ENCODE results near the gene COX6B1. TPM values are rescaled to one million over a fixed set of nuclear protein-coding genes. Genes with fewer than 3 reads are reported as not detected.

Gene COX6B1
- total RNA-seq, 1 experiment from 2014 or later, result 496 TPM

- Histone ChIP-seq H3K4me1 (ENCODE audit: control insufficient read depth in 1 of 2, insufficient read depth in 2 of 2, low read length in 2 of 2) (peaks cover 0 to 10% of the 10 kb centered on the region in 2 experiments; a peak in 2 of 4 replicates), H3K9ac (ENCODE audit: low read length) (no peak overlapping the region), H2AFZ (ENCODE audit: low read depth, low read length, poor library complexity, severe bottlenecking) (no peak overlapping the region), H4K20me1 (ENCODE audit: insufficient read depth) (no peaks in the 10 kb centered on the region), H3K79me2 (ENCODE audit: insufficient read depth, low read length) (no peaks in the 10 kb centered on the region), H3K36me3 (ENCODE audit: control insufficient read depth in 1 of 2, insufficient read depth in 2 of 2, low read length in 2 of 2) (no peaks in the 10 kb centered on the region), H3K4me2 (ENCODE audit: low read length) (no peak overlapping the region), H3K9me3 (ENCODE audit: control insufficient read depth in 1 of 2, insufficient read depth in 1 of 2, low read depth in 1 of 2, low read length in 2 of 2) (no peaks in the 10 kb centered on the region), H3K4me3 (replicated peaks in 1 of 2; ENCODE audit: low read depth in 1 of 2, low read length in 2 of 2) (no peak overlapping the region), H3K27ac (ENCODE audit: low read depth, low read length) (no peak overlapping the region), H3K27me3 (ENCODE audit: insufficient read depth, low read length) (no peaks in the 10 kb centered on the region), H3K9me2 (ENCODE audit: insufficient read depth) (no peaks in the 10 kb centered on the region)
- no TSS peak for BruUV-seq (replicated peaks)
- ATAC-seq (no peak), DNase-seq (ENCODE audit: low read depth, low spot score) (no peak)
- ChIA-PET CTCF (interaction anchor here (0.6 to 2.2 kb wide), 3 partner anchors 9 to 347 kb away, joined by 4 to 10 read pairs (median 5); no protein-coding TSS in a partner anchor), RAD21 (ENCODE audit: low non-redundant PET in 1 of 2, low total read pairs in 2 of 2, uncharacterized antibody in 2 of 2, unreplicated experiment in 2 of 2) (no interaction called here), POLR2A (interaction anchor here (1.3 kb wide), 1 partner anchor 55 kb away, joined by 4 read pairs; the partner anchor contains the start of gene COX6B1)
- intact Hi-C loops (cut with micrococcal nuclease), result no loop called here
- TF ChIP-seq JUND (IDR thresholded peaks at IDR 0.05), result no peak
These were observed 55.2 kb downstream of the COX6B1 start for GRCh38 chr19:35703343-35703742.

- Histone ChIP-seq H3K9ac (ENCODE audit: low read length) (no peak within 1 kb of the TSS), H4K20me1 (ENCODE audit: insufficient read depth) (no peaks in the 10 kb centered on the region), H3K9me2 (ENCODE audit: insufficient read depth) (no peaks in the 10 kb centered on the region), H3K9me3 (ENCODE audit: control insufficient read depth in 1 of 2, insufficient read depth in 1 of 2, low read depth in 1 of 2, low read length in 2 of 2) (no peaks in the 10 kb centered on the region), H3K4me1 (ENCODE audit: control insufficient read depth in 1 of 2, insufficient read depth in 2 of 2, low read length in 2 of 2) (peaks cover 0 to 10% of the 10 kb centered on the region in 2 experiments; a peak in 2 of 4 replicates), H3K4me2 (ENCODE audit: low read length) (no peak within 1 kb of the TSS), H3K79me2 (ENCODE audit: insufficient read depth, low read length) (no peaks in the 10 kb centered on the region), H3K36me3 (ENCODE audit: control insufficient read depth in 1 of 2, insufficient read depth in 2 of 2, low read length in 2 of 2) (no peaks in the 10 kb centered on the region), H3K4me3 (replicated peaks in 1 of 2; ENCODE audit: low read depth in 1 of 2, low read length in 2 of 2) (no peak within 1 kb of the TSS), H2AFZ (ENCODE audit: low read depth, low read length, poor library complexity, severe bottlenecking) (no peak within 1 kb of the TSS), H3K27me3 (ENCODE audit: insufficient read depth, low read length) (no peaks in the 10 kb centered on the region), H3K27ac (ENCODE audit: low read depth, low read length) (no peak within 1 kb of the TSS)
- RAD21 ChIA-PET (ENCODE audit: low non-redundant PET in 1 of 2, low total read pairs in 2 of 2, uncharacterized antibody in 2 of 2, unreplicated experiment in 2 of 2), result no interaction called here
- CTCF ChIA-PET, result no interaction called here
- POLR2A ChIA-PET, result no interaction called here
- intact Hi-C loops (cut with micrococcal nuclease), result no loop called here
- ATAC-seq (no peak), DNase-seq (ENCODE audit: low read depth, low spot score) (no peak)
- BruUV-seq (replicated peaks), result no TSS peak
- TF ChIP-seq ZBTB33 (IDR thresholded peaks at IDR 0.05; ENCODE audit: extremely low read depth, insufficient replicate concordance, low read length), result no peak
- TF ChIP-seq CBX3 (IDR thresholded peaks at IDR 0.05; ENCODE audit: low read depth), result no peak
- no peak for TF ChIP-seq ATF3 (IDR thresholded peaks at IDR 0.05)
- TF ChIP-seq ZNF274 (IDR thresholded peaks at IDR 0.05; ENCODE audit: low read depth, low read length), result no peak
- TF ChIP-seq JUND (IDR thresholded peaks at IDR 0.05), result no peak
- no peak for TF ChIP-seq SP1 (IDR thresholded peaks at IDR 0.05; ENCODE audit: low read depth)
- TF ChIP-seq POLR2AphosphoS5 (IDR thresholded peaks at IDR 0.05; ENCODE audit: low read depth, low read length), result no peak
- TF ChIP-seq POLR2A (IDR thresholded peaks at IDR 0.05; ENCODE audit: borderline replicate concordance, extremely low read depth, insufficient read depth, insufficient read length), result no peak
- TF ChIP-seq SIN3A (IDR thresholded peaks at IDR 0.05; ENCODE audit: low read depth), result no peak
- no peak for TF ChIP-seq ELF1 (IDR thresholded peaks at IDR 0.05; ENCODE audit: borderline replicate concordance, low read depth)
These were observed 56.1 kb downstream of the COX6B1 start, which contains the start of gene ZBTB32 for GRCh38 chr19:35704218-35704617. Gene ZBTB32, plus strand, starts transcription at chr19:35704558. Its CDS starts 10,069 bp downstream, at chr19:35714627.

Data from HCT116 (cell line).